Left cardiac atrium (tissue), 4 donors: ENCODE measurements around the gene RIMKLB. TPM values are rescaled to one million over a fixed set of nuclear protein-coding genes. Genes with fewer than 3 reads are reported as not detected.
"Not testable (repeated sequence)": the region's sequence is repeated elsewhere in the genome, so short reads cannot be mapped to it uniquely, and the experiment has no call there.

Experiments
- ATAC-seq, 2 donors: fragments of 200-7000 bp; cut with Tn5 transposase; one replicate each; pipeline ENCODE4 v1.9.1; 2020; ENCODE audit warnings: mild to moderate bottlenecking in 2 of 2, moderate library complexity in 2 of 2
- DNase-seq: peaks from one replicate; pipeline ENCODE4 v3.0.0-alpha.2; 2020
- intact Hi-C, 2 donors: fragments of 100-400 bp; cut with DNase I; formaldehyde crosslinking; loops; one replicate each; pipeline versions ENCODE4 v1.14.1 to v1.15.1; 2022 to 2023
- total RNA-seq, 2 donors: library from RNA; stranded (reverse); fragmentation: NEBNext Ultra II Directional; extraction: Animal tissue kit (Norgen Biotek cat#: 25700); gene quantifications; one replicate each; pipeline ENCODE4 v1.2.1, GENCODE V29; 2021
- donor health status: DM: no; HTN: yes; CAD: no.
- donor health status: DM: no; HTN: yes; CAD: no; lungs with severe emphysema.
- donor health status: DM: yes; HTN: yes; CAD: no.
- donor health status: Dilated cardiomyopathy.

RIMKLB gene
- total RNA-seq, 2 donors from 2014 or later, result 15.7 to 16.5 TPM

- no peak for DNase-seq
- intact Hi-C loops, result loop anchor here in 1 of 2 donors (10.0 kb wide), 2 partner anchors 210 to 360 kb away; no protein-coding TSS in a partner anchor
- ATAC-seq, result no peak
These were observed 12.7 kb upstream of the RIMKLB start for GRCh38 chr12:8685051-8685450.

DNA sequence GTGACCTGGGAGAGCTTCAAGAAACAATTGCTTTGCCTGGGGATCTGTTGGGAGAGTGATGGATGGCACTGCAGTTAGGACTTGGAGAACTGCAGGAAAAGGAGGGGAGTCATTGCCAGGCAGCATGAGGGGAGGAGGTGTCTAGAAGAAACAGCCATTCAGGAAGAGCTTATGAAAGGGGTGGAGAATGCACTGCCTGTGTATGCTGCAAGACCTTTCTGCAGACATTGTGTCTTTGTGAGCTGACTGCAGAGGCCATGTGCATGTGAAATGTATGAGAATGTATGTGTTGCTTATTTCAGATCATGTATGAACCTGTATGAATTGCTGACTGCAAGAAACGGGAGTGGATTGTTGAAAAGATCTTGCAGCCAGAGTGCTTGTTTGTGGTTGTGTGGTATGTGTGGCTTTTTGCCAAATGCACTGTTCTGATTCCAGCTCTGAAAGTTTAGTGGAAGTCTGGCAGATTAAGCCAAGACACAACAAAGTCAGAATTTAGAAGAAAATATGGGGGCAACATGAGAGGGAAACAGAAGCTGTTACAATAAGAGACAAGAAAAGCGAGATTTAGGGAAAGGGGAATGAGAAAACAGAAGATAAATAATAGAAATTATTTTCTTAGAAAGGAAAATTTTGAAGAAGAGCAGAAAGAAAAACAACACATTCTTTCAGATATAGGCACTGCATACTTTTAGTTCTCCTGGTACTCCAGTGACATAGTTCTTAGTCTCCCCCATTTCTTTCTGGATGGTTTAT, 9.8 kb upstream of the RIMKLB start:
- intact Hi-C loops, result loop anchor here in 1 of 2 donors (10.0 kb wide), 2 partner anchors 207 to 357 kb away; no protein-coding TSS in a partner anchor
- ATAC-seq, result peak; percentile 95 to 98
- peak; percentile 35 for DNase-seq

- DNase-seq, result no peak
- intact Hi-C loops, result loop anchor here in 1 of 2 donors (10.0 kb wide), 2 partner anchors 205 to 355 kb away; no protein-coding TSS in a partner anchor
- ATAC-seq, result no peak
These were observed 8.1 kb upstream of the RIMKLB start for GRCh38 chr12:8689681-8690080.

GRCh38 chr12:8692573-8692972, 5.2 kb upstream of the RIMKLB start:
- DNase-seq, result peak; percentile 33
- intact Hi-C loops, result no loop called here
- ATAC-seq, result peak; percentile 24 to 44

DNA sequence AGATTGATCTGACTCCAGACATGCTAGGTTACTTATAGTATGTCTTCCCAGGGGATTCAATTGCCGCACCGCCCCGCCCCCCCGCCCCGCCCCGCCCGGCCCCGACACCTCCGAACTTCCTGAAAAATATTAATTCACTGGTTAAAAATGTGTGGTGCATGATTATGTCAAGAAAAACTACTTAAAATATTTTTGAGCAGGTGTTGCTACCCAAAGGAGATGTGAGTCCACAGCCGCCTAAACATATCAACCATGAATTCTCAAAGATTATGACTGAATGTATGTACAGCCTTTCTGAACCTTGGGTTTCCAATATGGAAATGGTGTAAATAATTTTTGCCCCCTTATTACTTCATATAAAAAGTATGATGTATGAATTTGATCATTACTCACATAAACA, 2.7 kb upstream of the RIMKLB start:
- DNase-seq, result no peak
- intact Hi-C loops, result no loop called here
- ATAC-seq, result no peak

- no peak for DNase-seq
- intact Hi-C loops, result no loop called here
- no peak for ATAC-seq
These were observed 1.2 kb upstream of the RIMKLB start for GRCh38 chr12:8696442-8697090.

- ATAC-seq (peak; percentile 27 to 40), DNase-seq (peak; percentile 31)
These were observed 693 bp upstream of the RIMKLB start for GRCh38 chr12:8697120-8697475.

DNA sequence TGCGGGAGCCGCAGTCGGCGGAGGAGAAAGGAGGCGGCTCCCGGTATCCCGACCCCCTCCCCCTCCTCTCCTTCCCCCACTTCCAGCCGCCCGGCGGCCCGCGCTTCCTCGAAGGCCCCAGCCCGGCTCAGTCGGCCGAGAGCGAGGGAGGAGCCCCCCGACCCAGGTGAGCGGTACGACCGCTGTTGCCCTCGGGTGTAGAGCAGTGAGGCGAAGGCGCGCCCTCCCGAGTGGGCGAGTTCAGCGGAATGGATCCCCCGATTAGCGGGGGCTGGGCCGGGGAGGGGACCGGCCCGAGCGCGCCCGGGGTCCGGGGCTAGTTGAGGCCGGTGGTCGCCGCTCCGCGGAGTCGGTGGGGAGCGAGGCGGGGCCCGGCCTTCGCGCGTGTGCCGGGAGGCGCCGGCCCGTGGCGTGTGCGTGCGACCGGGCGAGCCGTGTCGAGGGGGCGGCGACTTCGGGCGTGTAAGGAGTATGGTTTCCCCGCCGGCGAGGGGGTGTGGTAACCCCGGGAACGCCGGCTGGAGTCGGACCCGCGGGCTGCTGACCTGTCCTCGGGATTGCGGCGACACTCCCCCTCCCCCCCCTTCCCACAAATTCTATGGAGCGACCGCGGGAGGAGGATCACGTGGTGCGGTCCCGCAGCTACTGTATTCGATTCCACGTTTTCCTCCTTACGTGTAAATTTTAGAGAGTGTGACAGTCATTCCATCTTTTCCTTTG, 501 bp downstream of the RIMKLB start:
- peak; percentile 82 for DNase-seq
- ATAC-seq, result peak; percentile 71 to 81
- intact Hi-C loops, result no loop called here

More at GRCh38 chr12:8697120-8697475, 693 bp upstream of the RIMKLB start:
- intact Hi-C loops, result no loop called here

DNA sequence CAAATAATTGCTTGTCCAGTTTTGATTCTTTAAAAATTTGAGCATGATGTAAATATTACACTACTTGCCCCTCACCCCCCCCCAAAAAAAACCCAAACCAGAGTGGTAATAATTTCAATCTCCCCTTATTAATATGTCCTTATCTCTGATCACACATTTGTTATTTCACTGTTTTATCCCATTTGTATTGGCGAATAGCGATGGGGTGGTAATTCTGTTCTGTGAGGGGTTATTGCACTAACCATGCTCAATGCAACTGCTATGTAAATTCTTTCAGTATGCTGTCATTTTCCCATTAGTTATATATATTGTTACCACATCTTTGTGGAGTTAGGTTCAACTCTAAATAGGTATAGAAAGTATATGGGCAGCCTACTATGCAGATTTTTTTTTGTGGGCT, 1.1 kb downstream of the RIMKLB start:
- intact Hi-C loops, result no loop called here
- ATAC-seq, result no peak
- no peak for DNase-seq

DNA sequence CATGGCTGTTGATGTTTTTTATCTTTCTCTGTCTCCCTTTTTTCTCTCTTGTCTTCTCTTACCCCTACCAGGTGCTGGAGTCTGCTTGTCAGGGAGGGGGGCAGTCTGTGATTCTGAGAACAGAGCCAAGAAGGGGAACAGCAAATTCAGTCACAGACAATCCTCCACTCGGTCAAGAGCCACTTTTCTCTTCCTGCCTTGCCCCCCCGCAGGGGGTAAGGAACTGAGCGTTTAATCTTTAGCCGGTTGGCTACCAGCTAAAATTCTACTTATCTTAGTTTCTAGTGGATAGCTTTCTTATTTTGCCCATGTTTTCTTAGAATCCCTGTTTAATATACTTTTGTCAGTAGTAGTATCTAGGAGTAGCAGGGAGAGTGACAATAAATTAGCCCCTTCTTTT, 1.9 kb downstream of the RIMKLB start:
- intact Hi-C loops, result no loop called here

DNA sequence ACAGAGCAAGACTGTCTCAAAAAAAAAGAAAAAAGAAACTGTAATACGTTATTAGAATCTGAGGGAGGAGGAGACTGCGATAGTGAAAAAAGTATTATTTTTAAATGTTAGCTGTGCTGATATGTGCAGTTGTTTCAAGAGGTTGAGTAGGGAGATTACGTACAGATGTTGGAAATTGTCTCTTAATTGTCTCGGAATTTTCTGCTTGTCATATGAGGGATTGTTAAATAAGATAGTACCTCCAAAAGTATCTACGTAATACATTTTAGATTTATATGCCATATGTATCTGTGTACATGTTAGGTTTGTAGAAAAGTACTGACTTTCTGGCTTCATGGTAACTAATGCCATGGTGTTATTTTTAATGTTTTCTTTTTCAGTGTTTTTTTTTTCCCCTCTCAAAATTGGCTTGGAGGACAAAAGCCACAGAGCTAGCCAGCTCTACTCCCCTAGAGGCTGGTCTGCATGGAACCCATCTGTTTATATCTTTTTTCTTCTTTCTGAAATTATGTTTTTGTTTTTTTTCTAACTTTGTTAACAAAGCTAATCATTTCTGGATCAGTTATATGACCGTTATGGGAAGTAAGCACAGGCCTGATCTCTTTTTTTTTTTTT, 3.4 kb downstream of the RIMKLB start:
- intact Hi-C loops, result no loop called here
- ATAC-seq (no peak), DNase-seq (no peak)

More for the DNA sequence above, 1.9 kb downstream of the RIMKLB start:
- no peak for DNase-seq
- no peak for ATAC-seq

DNA sequence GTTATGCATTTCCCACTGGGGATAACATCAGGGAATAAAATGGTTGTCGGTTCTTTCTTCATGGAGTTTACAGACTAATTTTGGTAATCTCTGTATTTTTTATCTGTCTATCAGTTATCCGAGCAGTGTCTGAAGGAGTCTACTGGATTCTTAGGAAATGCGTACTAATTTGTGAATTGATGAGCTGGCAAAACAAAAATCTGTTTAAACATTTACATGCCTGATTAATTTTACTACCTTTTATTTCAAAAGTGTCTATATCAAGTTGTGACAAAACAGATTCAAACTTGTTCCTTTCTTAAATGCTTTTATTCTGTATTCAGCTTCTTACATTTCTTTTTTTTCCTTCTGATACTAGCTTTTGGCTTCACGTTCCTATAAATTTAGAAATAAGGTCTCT, 4.4 kb downstream of the RIMKLB start:
- DNase-seq, result no peak
- ATAC-seq, result no peak
- intact Hi-C loops, result no loop called here

DNA sequence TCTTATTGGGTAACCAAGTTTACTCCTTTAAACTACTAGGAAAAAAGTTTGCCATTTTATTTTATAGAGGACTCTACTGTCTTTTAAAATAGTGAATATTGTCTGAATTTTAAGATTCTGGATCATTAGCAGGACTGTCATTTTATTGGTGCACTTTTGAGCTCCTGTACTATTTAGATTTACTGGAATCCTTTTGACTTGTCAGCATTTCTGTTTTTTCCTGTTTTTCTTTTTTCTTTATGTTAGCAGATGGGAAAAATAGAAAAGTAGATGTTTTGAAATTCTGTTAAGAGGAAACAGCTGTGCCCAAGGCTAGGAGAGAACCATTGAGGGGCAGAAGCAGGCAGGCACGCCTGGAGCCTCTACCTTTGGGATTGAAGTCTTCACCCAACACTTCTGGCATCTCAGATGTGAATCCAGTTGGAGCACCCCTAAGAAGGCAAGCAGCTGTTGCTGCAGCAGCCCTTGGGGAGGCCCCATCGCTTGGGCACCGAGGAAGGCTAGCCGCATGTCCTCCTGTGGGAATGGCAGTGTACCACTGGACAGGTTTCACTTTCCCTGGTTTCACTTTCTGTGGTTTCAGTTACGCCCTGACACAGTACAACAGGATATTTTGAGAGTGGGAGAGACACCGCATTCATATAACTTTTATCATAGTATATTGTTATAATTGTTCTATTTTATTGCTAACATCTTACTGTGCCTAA, 11.5 kb downstream of the RIMKLB start:
- ATAC-seq, result peak; percentile 74 to 76
- DNase-seq, result no peak
- intact Hi-C loops, result no loop called here

DNA sequence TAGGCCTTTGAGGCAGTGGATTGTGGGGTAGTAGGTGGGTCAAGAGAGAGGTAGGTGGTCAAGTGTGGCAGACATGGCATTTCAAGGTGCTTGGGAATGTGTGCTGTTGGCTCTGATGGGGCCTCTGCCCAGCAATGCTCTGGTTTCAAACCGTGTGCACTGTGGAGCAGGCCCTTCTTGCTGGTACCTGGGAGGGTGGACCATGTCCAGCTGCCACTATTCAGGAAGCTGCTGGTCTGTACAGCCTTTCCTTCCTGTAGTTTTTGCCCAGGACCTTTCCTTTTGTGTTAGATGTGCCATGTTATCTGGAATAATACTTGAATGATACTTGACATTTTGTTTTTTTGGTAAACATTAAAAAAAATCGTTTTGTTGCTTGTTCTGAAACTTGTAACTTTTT, 14.8 kb downstream of the RIMKLB start:
- no peak for ATAC-seq
- intact Hi-C loops, result no loop called here
- DNase-seq, result no peak

- ATAC-seq, result no peak
- intact Hi-C loops, result no loop called here
These were observed 24.6 kb downstream of the RIMKLB start for GRCh38 chr12:8722286-8722800.

GRCh38 chr12:8734873-8735381, 37.1 kb downstream of the RIMKLB start:
- intact Hi-C loops, result no loop called here
- DNase-seq, result no peak
- ATAC-seq, result peak in 1 of 2 donors; percentile 29

More at GRCh38 chr12:8722286-8722800, 24.6 kb downstream of the RIMKLB start:
- DNase-seq, result no peak

- ATAC-seq (no peak), DNase-seq (no peak)
- intact Hi-C loops, result no loop called here
These were observed 44.7 kb downstream of the RIMKLB start for GRCh38 chr12:8742501-8742900.

- intact Hi-C loops, DNase-seq, ATAC-seq: not testable (repeated sequence)
These were observed 45.3 kb downstream of the RIMKLB start for GRCh38 chr12:8743121-8743520.
